Measurements from ENCODE around the gene ORM1. TPM values are rescaled to one million over a fixed set of nuclear protein-coding genes. Genes with fewer than 3 reads are reported as not detected.

Gene ORM1
- not detected in 2 replicates for total RNA-seq

DNA sequence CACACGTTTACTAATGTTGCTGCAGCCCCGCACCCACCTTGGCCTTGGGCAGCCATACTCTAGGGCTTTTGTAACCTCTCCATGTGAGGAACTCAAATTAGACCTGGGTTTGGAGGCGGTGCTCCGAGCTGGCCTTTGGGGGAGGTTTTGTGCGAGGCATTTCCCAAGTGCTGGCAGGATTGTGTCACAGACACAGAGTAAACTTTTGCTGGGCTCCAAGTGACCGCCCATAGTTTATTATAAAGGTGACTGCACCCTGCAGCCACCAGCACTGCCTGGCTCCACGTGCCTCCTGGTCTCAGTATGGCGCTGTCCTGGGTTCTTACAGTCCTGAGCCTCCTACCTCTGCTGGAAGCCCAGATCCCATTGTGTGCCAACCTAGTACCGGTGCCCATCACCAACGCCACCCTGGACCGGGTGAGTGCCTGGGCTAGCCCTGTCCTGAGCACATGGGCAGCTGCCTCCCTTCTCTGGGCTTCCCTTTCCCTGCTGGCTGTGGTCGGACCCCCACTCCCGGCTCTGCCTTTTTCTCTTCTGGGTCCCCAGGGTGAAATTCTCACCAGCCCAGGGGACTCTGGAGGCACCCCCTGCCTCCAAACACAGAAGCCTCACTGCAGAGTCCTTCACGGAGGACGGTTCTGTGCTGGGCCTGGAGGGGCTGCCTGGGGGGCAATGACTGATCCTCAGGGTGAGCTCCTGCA is at the start of gene ORM1:
Gene ORM1 (plus strand): TSS at position 268 of the 701 bp plus-strand sequence. CDS start 36 bp downstream, at position 304.

DNA sequence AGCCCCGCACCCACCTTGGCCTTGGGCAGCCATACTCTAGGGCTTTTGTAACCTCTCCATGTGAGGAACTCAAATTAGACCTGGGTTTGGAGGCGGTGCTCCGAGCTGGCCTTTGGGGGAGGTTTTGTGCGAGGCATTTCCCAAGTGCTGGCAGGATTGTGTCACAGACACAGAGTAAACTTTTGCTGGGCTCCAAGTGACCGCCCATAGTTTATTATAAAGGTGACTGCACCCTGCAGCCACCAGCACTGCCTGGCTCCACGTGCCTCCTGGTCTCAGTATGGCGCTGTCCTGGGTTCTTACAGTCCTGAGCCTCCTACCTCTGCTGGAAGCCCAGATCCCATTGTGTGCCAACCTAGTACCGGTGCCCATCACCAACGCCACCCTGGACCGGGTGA is 6.7 kb downstream of the ORM1 start, which contains the start of gene ORM2:
Gene ORM2 (plus strand): TSS at position 245 of the 398 bp plus-strand sequence. CDS start 36 bp downstream, at position 281.

Other genes with a start within 250 kb of the ORM1 start
- 0.24 TPM in 1 of 2 replicates, not detected in the other for gene AMBP, start 244.8 kb upstream of the ORM1 start, total RNA-seq
- 2.4 TPM in 1 of 2 replicates, not detected in the other for gene KIF12, start 223.8 kb upstream of the ORM1 start, total RNA-seq
- 1.9 and 5.5 TPM in 2 replicates for gene COL27A1, start 167.6 kb upstream of the ORM1 start, total RNA-seq
- not detected in 2 replicates for gene ORM2, start 6.8 kb downstream of the ORM1 start, total RNA-seq
- gene AKNA, start 64.9 kb downstream of the ORM1 start, total RNA-seq: 2.3 and 4.1 TPM in 2 replicates
- 0.96 and 1.5 TPM in 2 replicates for gene WHRN, start 182.4 kb downstream of the ORM1 start, total RNA-seq

Measured in tracheal epithelial cell (primary cell).